ENCODE measurements around the gene PAFAH1B1.

DNA sequence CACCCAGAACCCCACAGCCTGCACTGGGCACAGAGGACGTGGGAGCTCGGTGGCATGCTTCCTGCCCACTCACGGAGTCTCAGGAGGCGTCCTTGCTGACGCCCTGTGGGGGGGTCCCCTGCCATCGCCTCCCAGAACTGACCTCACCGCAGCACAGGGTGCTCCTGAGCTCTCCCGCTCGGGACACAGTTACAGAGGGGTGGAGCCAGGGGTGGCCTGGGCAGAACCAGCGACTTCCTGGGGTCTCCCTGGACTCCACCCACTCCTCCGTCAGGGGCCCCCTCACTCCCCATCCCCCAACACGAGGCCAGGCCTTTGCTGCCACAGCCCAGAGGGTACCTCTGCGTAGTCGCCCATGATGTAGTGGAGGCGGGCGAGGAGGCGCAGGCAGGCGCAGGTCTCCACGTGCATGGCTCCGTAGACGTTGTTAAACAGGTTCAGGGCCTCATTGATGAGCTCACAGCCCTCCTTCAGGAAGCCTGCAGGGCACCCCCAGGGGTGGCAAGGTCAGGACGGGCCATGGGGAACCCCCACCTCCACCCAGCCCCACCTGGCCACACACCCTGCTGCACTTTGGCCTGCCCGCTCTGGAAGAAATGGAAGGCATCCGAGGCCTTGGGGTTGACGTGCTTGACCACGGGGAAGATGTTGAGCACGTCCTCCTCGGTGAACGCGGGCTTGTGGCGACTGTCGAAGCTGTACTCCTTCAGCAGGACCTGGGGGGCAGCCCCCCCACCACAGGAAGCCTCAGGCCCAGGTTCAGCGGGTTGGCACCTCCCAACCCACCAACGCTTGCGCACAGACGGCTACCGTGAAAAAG lies 100.3 kb downstream of the PAFAH1B1 start:
- TF ChIP-seq, protein P1, sequence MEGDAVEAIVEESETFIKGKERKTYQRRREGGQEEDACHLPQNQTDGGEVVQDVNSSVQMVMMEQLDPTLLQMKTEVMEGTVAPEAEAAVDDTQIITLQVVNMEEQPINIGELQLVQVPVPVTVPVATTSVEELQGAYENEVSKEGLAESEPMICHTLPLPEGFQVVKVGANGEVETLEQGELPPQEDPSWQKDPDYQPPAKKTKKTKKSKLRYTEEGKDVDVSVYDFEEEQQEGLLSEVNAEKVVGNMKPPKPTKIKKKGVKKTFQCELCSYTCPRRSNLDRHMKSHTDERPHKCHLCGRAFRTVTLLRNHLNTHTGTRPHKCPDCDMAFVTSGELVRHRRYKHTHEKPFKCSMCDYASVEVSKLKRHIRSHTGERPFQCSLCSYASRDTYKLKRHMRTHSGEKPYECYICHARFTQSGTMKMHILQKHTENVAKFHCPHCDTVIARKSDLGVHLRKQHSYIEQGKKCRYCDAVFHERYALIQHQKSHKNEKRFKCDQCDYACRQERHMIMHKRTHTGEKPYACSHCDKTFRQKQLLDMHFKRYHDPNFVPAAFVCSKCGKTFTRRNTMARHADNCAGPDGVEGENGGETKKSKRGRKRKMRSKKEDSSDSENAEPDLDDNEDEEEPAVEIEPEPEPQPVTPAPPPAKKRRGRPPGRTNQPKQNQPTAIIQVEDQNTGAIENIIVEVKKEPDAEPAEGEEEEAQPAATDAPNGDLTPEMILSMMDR (optimal IDR thresholded peaks at IDR 0.05 in 1 of 3, IDR thresholded peaks at IDR 0.05 in 1 of 3, conservative IDR thresholded peaks at IDR 0.05 in 1 of 3; ENCODE audit: extremely low read depth in 1 of 3, insufficient read depth in 2 of 3, low read length in 3 of 3), result no peak
- TF ChIP-seq EZH2 (IDR thresholded peaks at IDR 0.05; ENCODE audit: low read length), result no peak
